H9 (cell line): ENCODE measurements around the gene ELMOD3. TPM values are rescaled to one million over a fixed set of nuclear protein-coding genes. Genes with fewer than 3 reads are reported as not detected.

Experiments
- DNase-seq: peaks from one replicate; pipeline ENCODE4 v3.0.0-alpha.2; 2017
- H2AFZ ChIP-seq: one replicate; pipeline ENCODE4 v1.6.1; 2013; ENCODE audit warnings: mild to moderate bottlenecking, low read length, control low read depth, moderate library complexity
- H2AK5ac ChIP-seq: 2 replicates; pipeline ENCODE4 v1.6.1; 2013; ENCODE audit warnings: low read length, control low read depth, mixed read lengths; ENCODE audit not compliant: insufficient read length
- H2BK120ac ChIP-seq: one replicate; pipeline ENCODE4 v1.6.1; 2013; ENCODE audit warnings: low read depth, mild to moderate bottlenecking, low read length, control low read depth, inconsistent platforms; ENCODE audit not compliant: poor library complexity, severe bottlenecking
- H2BK12ac ChIP-seq: 2 replicates; pipeline ENCODE4 v1.6.1; 2013; ENCODE audit warnings: low read length, control low read depth, mixed read lengths, low read depth; ENCODE audit not compliant: insufficient read length
- H2BK15ac ChIP-seq: 2 replicates; pipeline ENCODE4 v1.6.1; 2013; ENCODE audit warnings: low read depth, low read length, control low read depth
- H2BK20ac ChIP-seq: one replicate; pipeline ENCODE4 v1.6.1; 2013; ENCODE audit warnings: low read depth, mild to moderate bottlenecking, low read length, control low read depth, inconsistent platforms; ENCODE audit not compliant: poor library complexity, severe bottlenecking
- H2BK5ac ChIP-seq: 2 replicates; pipeline ENCODE4 v1.6.1; 2013; ENCODE audit warnings: low read length, control low read depth, mixed read lengths; ENCODE audit not compliant: insufficient read length
- H3K14ac ChIP-seq: 2 replicates; pipeline ENCODE4 v1.6.1; 2013; ENCODE audit warnings: low read length, control low read depth; ENCODE audit not compliant: insufficient read depth
- H3K18ac ChIP-seq: 2 replicates; pipeline ENCODE4 v1.6.1; 2013; ENCODE audit warnings: low read depth, mild to moderate bottlenecking, mixed read lengths, low read length, control low read depth; ENCODE audit not compliant: insufficient read length
- H3K23ac ChIP-seq: 2 replicates; pipeline ENCODE4 v1.6.1; 2013; ENCODE audit warnings: low read length, control low read depth, mixed read lengths, low read depth; ENCODE audit not compliant: insufficient read length
- H3K23me2 ChIP-seq: 2 replicates; pipeline ENCODE4 v1.6.1; 2013; ENCODE audit warnings: low read depth, mild to moderate bottlenecking, mixed read lengths, low read length, control low read depth; ENCODE audit not compliant: insufficient read length, poor library complexity, severe bottlenecking
- H3K27ac ChIP-seq: 2 replicates; pipeline ENCODE4 v1.5.1; 2013; ENCODE audit warnings: low read length, control low read depth, mixed read lengths, low read depth; ENCODE audit not compliant: insufficient read length
- H3K27me3 ChIP-seq: 2 replicates; pipeline ENCODE4 v1.6.1; 2013; ENCODE audit warnings: low read length, control low read depth, inconsistent platforms; ENCODE audit not compliant: insufficient read depth
- H3K4ac ChIP-seq: 2 replicates; pipeline ENCODE4 v1.6.1; 2013; ENCODE audit warnings: low read depth, mild to moderate bottlenecking, control low read depth, inconsistent platforms, low read length, moderate library complexity
- H3K4me1 ChIP-seq: 2 replicates; pipeline ENCODE4 v1.6.1; 2013; ENCODE audit warnings: low read length, control low read depth, inconsistent platforms; ENCODE audit not compliant: insufficient read depth
- H3K4me2 ChIP-seq: 2 replicates; pipeline ENCODE4 v1.6.1; 2013; ENCODE audit warnings: low read length, control low read depth, mixed read lengths; ENCODE audit not compliant: insufficient read length, insufficient read depth
- H3K56ac ChIP-seq: 2 replicates; pipeline ENCODE4 v1.6.1; 2013; ENCODE audit warnings: low read depth, mild to moderate bottlenecking, mixed read lengths, low read length, control low read depth; ENCODE audit not compliant: insufficient read length
- H3K79me1 ChIP-seq: 2 replicates; pipeline ENCODE4 v1.6.1; 2013; ENCODE audit warnings: low read depth, mild to moderate bottlenecking, moderate library complexity, low read length, control low read depth, inconsistent platforms; ENCODE audit not compliant: insufficient read depth, poor library complexity, severe bottlenecking
- H3K79me2 ChIP-seq: 2 replicates; pipeline ENCODE4 v1.6.1; 2013; ENCODE audit warnings: low read length, control low read depth, inconsistent platforms; ENCODE audit not compliant: insufficient read depth
- H3K9ac ChIP-seq: 2 replicates; pipeline ENCODE4 v1.6.1; 2013; ENCODE audit warnings: low read length, control low read depth, mixed read lengths; ENCODE audit not compliant: insufficient read length; ENCODE audit errors: extremely low read depth
- H3K9me3 ChIP-seq: one replicate; pipeline ENCODE4 v1.6.1; 2013; ENCODE audit warnings: low read depth, low read length, inconsistent platforms; ENCODE audit not compliant: control insufficient read depth
- H3T11ph ChIP-seq: one replicate; pipeline ENCODE4 v1.6.1; 2013; ENCODE audit warnings: mild to moderate bottlenecking, low read length, control low read depth, inconsistent platforms
- H4K20me1 ChIP-seq: one replicate; pipeline ENCODE4 v1.6.1; 2013; ENCODE audit not compliant: control insufficient read depth, insufficient read length, insufficient read depth
- H4K5ac ChIP-seq: 2 replicates; pipeline ENCODE4 v1.6.1; 2013; ENCODE audit warnings: low read depth, mild to moderate bottlenecking, mixed read lengths, low read length, control low read depth; ENCODE audit not compliant: insufficient read length
- H4K8ac ChIP-seq: replicated peaks from 2 replicates; pipeline ENCODE4 v1.6.1; 2013; ENCODE audit warnings: low read length, control low read depth, mixed read lengths, low read depth; ENCODE audit not compliant: insufficient read length
- H4K91ac ChIP-seq: 2 replicates; pipeline ENCODE4 v1.6.1; 2013; ENCODE audit warnings: low read depth, mild to moderate bottlenecking, moderate library complexity, mixed read lengths, low read length, control low read depth; ENCODE audit not compliant: insufficient read length
- H3K27ac Mint-ChIP-seq, 3 experiments: 2 replicates in 2 of 3; 3 replicates in 1 of 3; pipeline ENCODE4 v1.8.0; 2020 to 2021; ENCODE audit warnings: mixed read lengths in 3 of 3, mild to moderate bottlenecking in 1 of 3, moderate library complexity in 1 of 3
- H3K27me3 Mint-ChIP-seq: 2 replicates; pipeline ENCODE4 v1.8.0; 2021; ENCODE audit warnings: low read depth, mild to moderate bottlenecking, moderate library complexity, mixed read lengths
- H3K36me3 Mint-ChIP-seq, 3 experiments: 2 replicates in 2 of 3; 3 replicates in 1 of 3; pipeline ENCODE4 v1.8.0; 2020 to 2021; ENCODE audit warnings: low read depth in 3 of 3, mixed read lengths in 3 of 3; ENCODE audit not compliant: insufficient read depth in 1 of 3
- H3K4me1 Mint-ChIP-seq, 2 experiments: 2 replicates each; pipeline ENCODE4 v1.8.0; 2020; ENCODE audit warnings: mixed read lengths in 2 of 2
- H3K4me3 Mint-ChIP-seq, 2 experiments: 2 replicates in 1 of 2; 3 replicates in 1 of 2; pipeline ENCODE4 v1.8.0; 2020 to 2021; ENCODE audit warnings: mild to moderate bottlenecking in 2 of 2, mixed read lengths in 2 of 2, moderate library complexity in 1 of 2
- H3K9me3 Mint-ChIP-seq, 2 experiments: 2 replicates in 1 of 2; 3 replicates in 1 of 2; pipeline ENCODE4 v1.8.0; 2020; ENCODE audit warnings: mild to moderate bottlenecking in 2 of 2, mixed read lengths in 2 of 2, moderate library complexity in 1 of 2
- CTCF ChIP-seq: fragments of 200-600 bp; sonication (generic); conservative IDR thresholded peaks from 3 replicates; pipeline ENCODE4 v1.8.0; 2021; ENCODE audit warnings: antibody characterized with exemption, mild to moderate bottlenecking
- WGBS: extraction: QIAGEN DNeasy Blood & Tissue Kit; methylation state at CpG from one replicate; pipeline ENCODE4 v1.1.7; 2013; ENCODE audit warnings: missing lambda C conversion rate, low lambda C conversion rate, mixed read lengths; ENCODE audit not compliant: insufficient read length; ENCODE audit errors: extremely low coverage; 5-methylcytosine and 5-hydroxymethylcytosine counted together
- total RNA-seq: library from RNA; stranded (reverse); gene quantifications from 2 replicates; pipeline ENCODE4 v1.2.1, GENCODE V29; 2021

ELMOD3 gene
- total RNA-seq, 1 experiment from 2014 or later: 7.6 TPM

GRCh38 chr2:85327160-85327821, 27.3 kb upstream of the ELMOD3 start:
- Histone ChIP-seq H2AFZ (no peak overlapping the region), H3K4me1 (no peaks in the 10 kb centered on the region; the same call in 1 of the 2 replicates), H3K14ac (peak overlapping the region; percentile 74), H3K27ac (no peak overlapping the region), H3K23me2 (peaks cover 18% of the 10 kb centered on the region), H3K27me3 (no peaks in the 10 kb centered on the region), H3T11ph (no peak overlapping the region), H3K23ac (no peak overlapping the region), H4K8ac (no peak overlapping the region), H4K20me1 (no peaks in the 10 kb centered on the region), H3K4me2 (peak overlapping the region; percentile 92), H4K5ac (no peak overlapping the region), H3K56ac (no peak overlapping the region), H3K4ac (no peak overlapping the region), H3K79me1 (peaks cover 16% of the 10 kb centered on the region), H2BK15ac (no peak overlapping the region), H4K91ac (no peak overlapping the region), H2BK20ac (no peak overlapping the region), H3K79me2 (peaks cover 8% of the 10 kb centered on the region; the same call in 1 of the 2 replicates), H3K9ac (peak overlapping the region; percentile 80), H2BK5ac (no peak overlapping the region), H3K9me3 (no peaks in the 10 kb centered on the region), H3K18ac (no peak overlapping the region), H2AK5ac (no peak overlapping the region), H2BK12ac (no peak overlapping the region), H2BK120ac (no peak overlapping the region)
- no CpG with 5 or more reads among the region's 41 CpGs for WGBS
- TF ChIP-seq CTCF: no peak
- H3K9me3 Mint-ChIP-seq: no peaks in the 10 kb centered on the region; a peak in 1 of 5 replicates
- peaks cover 35 to 44% of the 10 kb centered on the region in 2 experiments for H3K4me1 Mint-ChIP-seq
- H3K27me3 Mint-ChIP-seq: no peaks in the 10 kb centered on the region; the same call in 1 of the 2 replicates
- H3K4me3 Mint-ChIP-seq: peak overlapping the region; percentile 90 to 93
- peak; percentile 41 for DNase-seq
- peak overlapping the region; percentile 67 to 100 (median 100); a peak in 6 of 7 replicates for H3K27ac Mint-ChIP-seq
- peaks cover 21 to 48% (median 41%) of the 10 kb centered on the region in 3 experiments; a peak in 6 of 7 replicates for H3K36me3 Mint-ChIP-seq
